NCI-H1417 treated with DMSO at 0.1 percent for 48 hours (cell line): Measurements from ENCODE around the gene JARID2.

Experiments used
- DNase-seq: peaks from one replicate; lab custom pipeline; 2025; lab: John Stamatoyannopoulos, UW

Gene JARID2

GRCh38 chr6:15421945-15422733 lies 176.3 kb downstream of the JARID2 start:
- DNase-seq = no peak

GRCh38 chr6:15423286-15423993 lies 177.6 kb downstream of the JARID2 start:
- no peak for DNase-seq

- DNase-seq = no peak
These were observed 180.1 kb downstream of the JARID2 start for GRCh38 chr6:15425947-15426346.

GRCh38 chr6:15426395-15426794 lies 180.5 kb downstream of the JARID2 start:
- DNase-seq = no peak

- no peak for DNase-seq
These were observed 181.0 kb downstream of the JARID2 start for GRCh38 chr6:15426901-15427300.

DNA sequence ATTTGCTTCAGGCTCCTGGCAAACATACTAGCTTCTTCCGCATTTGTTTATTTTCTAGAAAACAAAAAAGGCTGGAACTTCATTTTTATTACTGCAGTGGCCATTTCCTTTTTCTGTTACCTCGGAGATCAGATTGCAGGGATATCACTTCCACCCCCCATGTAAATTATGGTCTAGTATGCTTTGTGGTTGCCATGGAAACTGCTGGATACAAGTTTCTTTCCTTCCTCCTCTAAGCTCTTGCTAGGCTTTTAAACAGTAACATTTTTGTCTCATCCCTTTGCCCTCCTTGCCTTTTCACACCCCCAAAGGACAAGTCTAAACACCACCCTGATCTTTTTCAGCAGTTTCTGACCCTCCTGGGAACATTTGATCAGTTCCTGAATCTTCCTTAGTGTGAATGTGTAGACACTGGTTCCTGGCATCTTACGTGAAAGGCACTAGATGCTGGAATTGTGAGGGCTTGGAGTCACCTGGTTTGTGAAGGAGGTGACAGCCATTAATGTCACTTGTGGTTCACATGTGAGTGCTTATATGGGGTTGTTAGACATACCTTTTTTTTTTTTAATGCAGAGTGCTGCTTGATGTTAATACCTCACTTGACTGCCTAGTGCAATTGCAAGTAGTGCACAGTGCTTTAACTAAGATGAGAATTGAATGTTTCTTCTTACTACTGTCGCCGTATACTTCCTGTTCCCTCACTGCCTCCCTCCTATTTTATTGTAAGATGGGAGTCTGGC lies 181.6 kb downstream of the JARID2 start:
- DNase-seq = no peak

DNA sequence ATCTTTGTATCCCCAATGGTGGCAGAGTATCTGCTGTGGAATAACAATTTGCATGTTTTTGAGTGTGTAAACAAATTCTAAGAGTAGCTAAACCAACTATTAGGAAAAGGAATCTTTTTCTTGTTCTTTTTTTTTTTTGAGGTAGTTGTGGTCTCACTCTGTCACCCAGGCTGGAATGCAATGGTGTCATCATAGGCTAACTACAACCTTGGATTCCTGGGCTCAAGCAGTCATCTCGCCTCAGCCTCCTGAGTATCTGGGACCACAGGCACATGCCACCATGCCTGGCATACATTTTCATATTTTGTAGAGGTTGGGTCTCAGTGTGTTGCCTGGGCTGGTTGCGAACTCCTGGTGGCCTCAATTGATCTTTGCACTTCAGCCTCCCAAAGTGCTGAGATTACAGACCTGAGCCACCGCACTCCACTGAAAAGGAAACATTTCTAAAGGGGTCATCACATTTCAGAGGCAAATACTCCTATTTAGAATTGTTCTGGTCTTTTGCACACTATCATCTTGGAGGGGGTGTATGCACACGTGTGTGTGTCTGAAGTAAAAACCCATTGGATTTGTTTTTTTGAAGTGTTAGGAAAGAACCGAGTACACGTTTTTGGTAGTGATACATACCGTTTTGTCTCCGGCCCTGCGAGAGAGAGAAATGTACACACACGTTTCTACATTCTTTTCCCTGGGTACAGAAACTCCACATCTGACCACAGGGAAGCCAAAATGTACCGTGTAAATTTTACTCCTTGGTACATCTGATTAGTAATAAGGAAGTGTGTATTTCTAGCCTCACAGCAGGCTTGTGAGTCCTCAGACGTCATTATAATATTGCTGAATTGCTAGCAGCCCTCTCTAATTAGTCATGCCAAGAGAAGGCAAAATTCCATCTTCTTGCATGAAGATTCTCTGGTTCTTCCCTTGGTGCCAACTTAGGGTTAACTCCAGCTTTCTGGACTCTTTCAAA lies 183.6 kb downstream of the JARID2 start:
- DNase-seq = no peak

DNA sequence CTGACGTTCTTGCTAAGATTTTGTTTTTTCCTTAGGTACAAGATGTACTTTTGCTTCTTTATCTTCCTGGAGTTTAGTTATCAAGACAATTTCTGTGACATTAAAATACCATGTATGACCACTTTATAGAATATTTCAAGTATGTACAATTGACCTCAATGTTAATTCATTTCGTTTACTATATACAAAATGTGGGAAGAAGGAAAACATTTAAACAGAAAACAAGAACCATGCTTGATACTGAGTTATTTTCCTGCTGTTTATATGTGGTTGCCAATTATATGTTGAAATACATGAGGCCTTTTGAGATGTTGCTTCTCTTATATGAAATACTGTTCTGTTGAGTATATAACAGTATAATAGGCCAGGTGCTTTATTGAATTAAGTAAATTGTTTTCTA lies 184.3 kb downstream of the JARID2 start:
- DNase-seq = no peak

DNA sequence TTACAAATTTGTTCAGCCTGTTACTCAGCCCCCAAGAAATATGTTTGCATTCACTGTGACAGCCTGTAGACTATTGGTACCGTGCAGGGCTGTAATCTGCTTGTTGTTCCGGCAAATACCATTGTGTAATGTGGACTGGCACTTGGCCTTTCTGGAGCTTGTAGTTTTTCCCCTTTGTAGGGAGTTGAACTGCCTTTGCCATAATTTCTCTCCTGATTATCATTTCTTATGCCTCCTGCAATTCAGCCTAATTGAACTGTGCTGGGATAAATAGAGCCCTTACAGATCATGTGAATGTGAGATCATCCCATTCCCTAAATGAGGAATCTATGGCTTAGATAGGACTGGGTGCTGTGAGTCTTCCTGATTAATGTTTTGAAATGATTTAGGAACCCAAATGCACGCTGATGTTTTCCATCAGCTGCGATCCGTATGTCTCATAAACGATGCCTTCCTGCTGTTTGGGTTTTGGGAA lies 185.1 kb downstream of the JARID2 start:
- DNase-seq = no peak

DNA sequence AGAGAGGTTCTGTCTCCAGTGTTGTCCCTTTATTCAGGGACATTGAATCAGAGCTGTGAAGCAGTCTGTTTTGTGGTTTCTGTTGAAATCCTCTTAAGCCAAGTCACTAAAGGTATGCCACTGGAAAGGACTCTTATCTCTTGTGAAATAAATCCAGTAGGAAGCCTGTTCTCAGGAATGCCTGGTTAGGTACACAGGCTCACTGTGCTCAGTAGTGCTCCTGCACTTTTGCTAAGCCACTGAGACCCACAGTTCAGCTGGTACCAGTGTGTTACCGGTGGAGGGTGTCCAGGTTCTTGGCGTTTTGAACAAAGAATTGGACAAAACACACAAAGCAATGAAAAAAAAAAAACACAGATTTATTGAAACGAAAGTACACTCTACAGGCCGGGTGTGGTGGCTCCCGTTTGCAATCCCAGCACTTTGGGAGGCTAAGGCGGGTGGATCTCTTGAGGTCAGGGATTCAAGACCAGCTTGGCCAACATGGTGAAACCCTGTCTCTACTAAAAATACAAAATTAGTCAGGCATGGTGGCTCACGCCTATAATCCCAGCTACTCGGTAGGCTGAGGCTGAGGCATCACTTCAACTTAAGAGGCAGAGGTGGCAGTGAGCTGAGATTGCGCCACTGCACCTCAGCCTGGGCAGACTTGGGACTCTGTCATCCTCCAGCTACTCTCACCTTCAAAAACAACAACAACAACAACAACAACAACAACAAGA lies 186.1 kb downstream of the JARID2 start:
- no peak for DNase-seq

GRCh38 chr6:15433511-15433861 lies 187.6 kb downstream of the JARID2 start:
- no peak for DNase-seq

GRCh38 chr6:15434263-15434662 lies 188.4 kb downstream of the JARID2 start:
- no peak for DNase-seq

GRCh38 chr6:15434823-15435380 lies 189.0 kb downstream of the JARID2 start:
- no peak for DNase-seq

- no peak for DNase-seq
These were observed 189.6 kb downstream of the JARID2 start for GRCh38 chr6:15435468-15435867.

- DNase-seq = no peak
These were observed 190.6 kb downstream of the JARID2 start for GRCh38 chr6:15436451-15436850.

GRCh38 chr6:15437090-15437635 lies 191.3 kb downstream of the JARID2 start:
- no peak for DNase-seq

DNA sequence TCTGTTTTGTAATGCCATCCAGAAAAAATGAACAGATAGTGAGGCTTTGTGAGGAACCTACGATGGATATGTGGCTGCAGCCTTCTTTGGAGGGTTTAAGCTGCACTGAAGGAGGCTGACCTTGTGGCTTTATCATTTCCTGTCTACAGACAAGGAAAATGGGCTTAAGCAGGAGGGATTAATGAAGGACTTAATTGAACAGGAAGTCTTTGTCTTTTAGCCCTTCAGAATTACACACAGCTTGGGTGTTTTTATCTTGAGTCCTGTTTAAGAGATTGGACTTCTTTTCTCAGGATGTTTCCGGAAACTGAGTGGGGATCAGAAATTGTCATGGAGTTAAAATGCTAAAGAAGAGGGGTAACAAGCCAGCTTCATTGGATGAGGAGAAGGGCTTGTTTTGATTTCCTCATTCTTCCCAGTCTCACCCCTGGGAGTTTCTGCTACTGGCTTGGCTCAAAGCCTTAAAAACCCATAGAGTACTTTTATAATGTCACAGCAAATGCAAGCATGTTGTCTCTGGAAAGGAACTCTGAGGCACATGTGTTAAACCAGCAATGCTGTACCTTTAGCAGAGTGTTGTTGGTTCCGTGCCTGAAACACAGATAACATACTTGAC lies 193.6 kb downstream of the JARID2 start:
- no peak for DNase-seq

GRCh38 chr6:15440040-15440439 lies 194.2 kb downstream of the JARID2 start:
- no peak for DNase-seq

DNA sequence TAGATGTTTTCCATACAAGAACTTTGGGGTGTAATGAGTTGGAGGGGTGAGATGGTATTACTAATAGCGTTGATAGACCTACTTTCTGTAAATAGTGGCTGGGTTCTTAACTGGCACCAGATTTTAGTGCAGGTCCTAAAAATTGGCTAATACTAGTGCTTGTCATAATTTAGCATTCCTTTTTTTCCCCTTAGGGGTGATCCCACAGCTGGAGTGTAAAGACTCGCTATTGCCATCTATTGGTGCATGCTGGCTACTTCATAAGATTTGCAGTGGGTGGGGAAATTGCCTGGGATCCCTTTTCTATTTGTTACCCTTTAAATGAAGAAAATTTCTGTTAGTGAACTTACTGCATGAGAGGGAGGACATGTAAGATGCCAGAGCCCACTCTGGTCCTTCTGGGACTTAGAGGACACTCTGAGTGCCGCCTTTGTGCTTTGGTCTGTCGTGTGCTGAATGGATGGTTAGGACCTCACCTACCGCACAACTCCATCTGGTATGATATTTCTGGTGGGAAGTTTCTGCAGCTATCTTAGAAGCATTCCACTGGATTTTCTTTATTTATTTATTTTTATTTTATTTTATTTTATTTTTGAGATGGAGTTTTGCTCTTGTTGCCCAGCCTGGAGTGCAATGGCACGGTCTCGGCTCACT lies 195.5 kb downstream of the JARID2 start:
- no peak for DNase-seq
